AG04449 (cell line): ENCODE data around the gene AQP6.

ENCODE experiments used
- CTCF ChIA-PET: fragments of 350-600 bp; formaldehyde crosslinking; extraction: SDS; loops from one replicate; lab custom pipeline; 2021; ENCODE audit warnings: antibody characterized with exemption; lab: Yijun Ruan, JAX
- POLR2A ChIA-PET: fragments of 400-600, 350-600 bp; formaldehyde crosslinking; extraction: SDS; loops from one replicate; lab custom pipeline; 2020; ENCODE audit warnings: antibody characterized with exemption, inconsistent platforms; lab: Yijun Ruan, JAX
- DNase-seq: peaks from one replicate; pipeline ENCODE4 v3.0.0-alpha.2; 2010; ENCODE audit warnings: low read depth, low spot score
- H3K4me3 ChIP-seq: 2 replicates; pipeline ENCODE4 v1.5.1; 2011; ENCODE audit warnings: low read depth, mild to moderate bottlenecking, control low read depth, low read length
- TF ChIP-seq, protein P1 (sequence below): IDR thresholded peaks from one replicate; pipeline ENCODE4 v1.5.1; 2011; ENCODE audit warnings: mild to moderate bottlenecking, moderate library complexity, low read length, control low read depth, inconsistent platforms; ENCODE audit not compliant: insufficient read depth; ENCODE audit errors: missing control alignments

The AQP6 gene

DNA sequence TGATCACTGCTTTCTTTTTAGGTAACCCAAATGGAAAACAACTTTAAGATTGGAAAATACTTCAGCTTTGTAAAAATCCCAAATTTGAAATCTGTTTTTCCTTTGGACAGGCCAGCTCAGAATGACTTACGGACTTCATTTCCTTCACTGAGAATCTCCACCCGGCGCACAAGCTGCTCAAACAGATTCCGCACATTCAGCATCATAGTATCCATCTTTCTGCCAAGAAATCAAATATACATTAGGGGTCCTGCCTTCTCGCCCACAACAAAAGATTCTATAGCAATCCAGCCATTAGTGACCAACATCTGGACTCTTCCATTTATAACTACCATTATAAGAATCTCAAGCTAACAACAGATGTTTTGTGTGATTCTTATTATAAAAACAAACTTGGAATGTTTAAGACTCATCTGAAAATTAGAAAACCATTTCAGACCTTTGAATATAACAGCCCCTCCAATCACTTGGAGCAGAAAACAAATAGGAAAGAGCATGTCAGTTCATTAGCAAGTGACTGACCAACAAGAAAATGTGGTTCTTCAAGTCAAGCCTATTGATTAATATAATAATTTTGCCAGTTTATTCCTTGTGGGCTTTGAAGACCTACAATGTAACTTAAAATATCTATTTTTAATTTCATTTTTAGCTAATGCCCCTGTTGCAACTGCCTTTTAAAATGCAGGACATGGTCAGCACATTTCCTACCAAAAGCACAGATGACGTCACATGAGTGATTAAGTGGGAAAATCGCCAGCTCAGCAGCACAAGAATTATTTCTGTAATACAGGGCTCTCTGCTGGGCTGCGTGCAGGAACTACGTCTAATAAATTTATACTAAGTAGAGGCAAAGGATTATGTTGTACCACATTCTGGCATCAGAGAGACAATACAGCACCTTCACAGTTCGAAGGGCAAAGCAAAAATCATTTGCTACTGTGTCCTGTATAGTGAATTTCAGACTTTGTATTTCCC lies 44.0 kb downstream of the AQP6 start:
- TF ChIP-seq, protein P1, sequence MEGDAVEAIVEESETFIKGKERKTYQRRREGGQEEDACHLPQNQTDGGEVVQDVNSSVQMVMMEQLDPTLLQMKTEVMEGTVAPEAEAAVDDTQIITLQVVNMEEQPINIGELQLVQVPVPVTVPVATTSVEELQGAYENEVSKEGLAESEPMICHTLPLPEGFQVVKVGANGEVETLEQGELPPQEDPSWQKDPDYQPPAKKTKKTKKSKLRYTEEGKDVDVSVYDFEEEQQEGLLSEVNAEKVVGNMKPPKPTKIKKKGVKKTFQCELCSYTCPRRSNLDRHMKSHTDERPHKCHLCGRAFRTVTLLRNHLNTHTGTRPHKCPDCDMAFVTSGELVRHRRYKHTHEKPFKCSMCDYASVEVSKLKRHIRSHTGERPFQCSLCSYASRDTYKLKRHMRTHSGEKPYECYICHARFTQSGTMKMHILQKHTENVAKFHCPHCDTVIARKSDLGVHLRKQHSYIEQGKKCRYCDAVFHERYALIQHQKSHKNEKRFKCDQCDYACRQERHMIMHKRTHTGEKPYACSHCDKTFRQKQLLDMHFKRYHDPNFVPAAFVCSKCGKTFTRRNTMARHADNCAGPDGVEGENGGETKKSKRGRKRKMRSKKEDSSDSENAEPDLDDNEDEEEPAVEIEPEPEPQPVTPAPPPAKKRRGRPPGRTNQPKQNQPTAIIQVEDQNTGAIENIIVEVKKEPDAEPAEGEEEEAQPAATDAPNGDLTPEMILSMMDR: no peak
- DNase-seq: no peak
- ChIA-PET CTCF (interaction anchor here (1.2 to 9.4 kb wide), 9 partner anchors 7 to 71 kb away, joined by 3 to 69 read pairs (median 5); no protein-coding TSS in a partner anchor), POLR2A (interaction anchor here (1.1 kb wide), 1 partner anchor 275 kb away, joined by 4 read pairs; the partner anchor contains the start of gene TMBIM6)
- no peak overlapping the region for H3K4me3 ChIP-seq

DNA sequence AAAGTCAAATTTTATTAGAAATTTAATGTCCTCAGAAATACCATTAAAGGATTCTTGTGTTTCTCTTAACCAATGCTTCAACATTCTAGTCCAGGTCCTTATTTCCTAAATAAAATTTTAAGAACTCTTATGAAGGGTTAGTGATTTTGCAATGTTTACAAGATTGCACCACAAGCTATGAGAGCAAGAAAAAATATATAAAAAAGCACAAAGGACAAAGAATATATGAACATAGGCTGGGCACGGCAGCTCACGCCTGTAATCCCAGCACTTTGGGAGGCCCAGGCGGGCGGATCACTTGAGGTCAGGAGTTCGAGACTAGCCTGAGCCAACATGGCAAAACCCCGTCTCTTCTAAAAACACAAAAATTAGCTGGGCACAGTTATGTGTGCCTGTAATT lies 44.9 kb downstream of the AQP6 start:
- H3K4me3 ChIP-seq: no peak overlapping the region
- no peak for DNase-seq
- TF ChIP-seq, protein P1: no peak
- POLR2A ChIA-PET: interaction anchor here (1.1 kb wide), 1 partner anchor 276 kb away, joined by 4 read pairs; the partner anchor contains the start of gene TMBIM6
- CTCF ChIA-PET: interaction anchor here (1.2 to 9.4 kb wide), 11 partner anchors 8 to 150 kb away, joined by 3 to 69 read pairs (median 8); partner anchors contain the start of gene COX14

DNA sequence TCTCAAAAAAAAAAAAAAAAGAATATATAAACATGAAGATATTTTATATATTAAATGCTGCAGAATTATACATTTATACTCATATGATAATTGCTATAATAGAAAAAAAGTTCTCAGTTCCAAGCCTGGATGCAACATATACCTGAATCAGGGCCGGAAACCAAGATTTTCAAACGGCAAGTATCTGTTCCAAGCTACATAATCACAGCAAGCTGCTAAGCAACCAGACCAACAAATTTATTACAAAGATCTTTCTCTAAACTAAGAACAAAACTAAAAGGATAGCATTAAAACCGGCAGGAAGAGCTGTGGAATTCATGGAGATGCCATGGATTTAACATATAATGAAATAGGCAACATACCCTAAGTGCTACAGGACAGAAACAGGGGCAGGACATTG lies 45.4 kb downstream of the AQP6 start:
- H3K4me3 ChIP-seq: no peak overlapping the region
- TF ChIP-seq, protein P1: no peak
- no peak for DNase-seq
- CTCF ChIA-PET: interaction anchor here (1.1 to 9.4 kb wide), 10 partner anchors 8 to 151 kb away, joined by 3 to 69 read pairs (median 9); partner anchors contain the start of gene COX14
- POLR2A ChIA-PET: no interaction called here

DNA sequence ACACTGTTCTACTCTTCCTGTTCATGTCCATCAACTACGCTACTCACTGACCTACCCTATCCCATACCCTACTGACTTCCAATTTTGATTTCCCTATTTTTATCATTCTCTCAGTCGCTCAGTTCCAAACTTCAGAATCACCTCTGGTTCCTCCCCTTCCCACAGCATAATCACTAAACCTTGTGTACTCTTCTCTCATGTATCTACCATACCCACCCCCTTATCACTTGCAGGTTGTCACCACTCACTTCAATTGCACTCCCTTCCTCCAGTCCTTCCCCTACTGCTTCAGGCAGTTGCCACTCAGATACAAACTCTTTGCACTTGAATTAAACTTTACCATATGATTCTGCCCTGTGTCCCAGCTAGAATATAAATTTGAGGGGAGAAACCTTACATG lies 46.2 kb downstream of the AQP6 start:
- POLR2A ChIA-PET: no interaction called here
- CTCF ChIA-PET: interaction anchor here (0.7 to 9.4 kb wide), 10 partner anchors 9 to 152 kb away, joined by 3 to 69 read pairs (median 9); partner anchors contain the start of gene COX14
- DNase-seq: no peak

DNA sequence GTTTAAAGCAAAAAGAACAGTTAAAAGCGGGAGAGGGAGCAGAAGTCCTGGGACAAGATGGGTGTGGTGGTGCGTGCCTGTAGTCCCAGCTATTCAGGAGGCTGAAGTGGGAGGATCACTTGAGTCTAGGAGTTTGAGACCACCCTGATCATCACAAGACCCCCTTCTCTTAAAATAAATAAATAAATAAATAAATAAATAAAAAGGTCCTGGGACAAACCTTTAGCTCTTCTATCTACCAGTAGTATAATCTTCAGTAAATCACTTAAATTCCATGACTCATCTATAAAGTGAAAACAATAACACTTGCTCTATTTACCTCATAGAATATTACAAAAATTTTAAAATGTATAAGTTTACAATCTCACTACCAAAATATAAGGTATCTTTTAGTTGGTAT lies 46.8 kb downstream of the AQP6 start:
- no peak overlapping the region for H3K4me3 ChIP-seq
- POLR2A ChIA-PET: no interaction called here
- TF ChIP-seq, protein P1: no peak
- no peak for DNase-seq
- CTCF ChIA-PET: interaction anchor here (1.9 to 9.4 kb wide), 7 partner anchors 10 to 74 kb away, joined by 5 to 69 read pairs (median 13); no protein-coding TSS in a partner anchor

More for the DNA sequence above, 46.2 kb downstream of the AQP6 start:
- no peak overlapping the region for H3K4me3 ChIP-seq
- TF ChIP-seq, protein P1: no peak
